ENCODE measurements around the gene TSR2. TPM values are rescaled to one million over a fixed set of nuclear protein-coding genes. Genes with fewer than 3 reads are reported as not detected.

TSR2 gene
- total RNA-seq, 2 donors from 2014 or later: 16.9 to 18.8 TPM

- TF ChIP-seq, protein P1, sequence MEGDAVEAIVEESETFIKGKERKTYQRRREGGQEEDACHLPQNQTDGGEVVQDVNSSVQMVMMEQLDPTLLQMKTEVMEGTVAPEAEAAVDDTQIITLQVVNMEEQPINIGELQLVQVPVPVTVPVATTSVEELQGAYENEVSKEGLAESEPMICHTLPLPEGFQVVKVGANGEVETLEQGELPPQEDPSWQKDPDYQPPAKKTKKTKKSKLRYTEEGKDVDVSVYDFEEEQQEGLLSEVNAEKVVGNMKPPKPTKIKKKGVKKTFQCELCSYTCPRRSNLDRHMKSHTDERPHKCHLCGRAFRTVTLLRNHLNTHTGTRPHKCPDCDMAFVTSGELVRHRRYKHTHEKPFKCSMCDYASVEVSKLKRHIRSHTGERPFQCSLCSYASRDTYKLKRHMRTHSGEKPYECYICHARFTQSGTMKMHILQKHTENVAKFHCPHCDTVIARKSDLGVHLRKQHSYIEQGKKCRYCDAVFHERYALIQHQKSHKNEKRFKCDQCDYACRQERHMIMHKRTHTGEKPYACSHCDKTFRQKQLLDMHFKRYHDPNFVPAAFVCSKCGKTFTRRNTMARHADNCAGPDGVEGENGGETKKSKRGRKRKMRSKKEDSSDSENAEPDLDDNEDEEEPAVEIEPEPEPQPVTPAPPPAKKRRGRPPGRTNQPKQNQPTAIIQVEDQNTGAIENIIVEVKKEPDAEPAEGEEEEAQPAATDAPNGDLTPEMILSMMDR (IDR thresholded peaks at IDR 0.05): no peak
- DNase-seq (ENCODE audit: low spot score): no peak
- Histone ChIP-seq H3K27me3 (no peaks in the 10 kb centered on the region), H3K9me3 (no peaks in the 10 kb centered on the region), H3K4me3 (no peak overlapping the region), H3K4me1 (peaks cover 0 to 8% of the 10 kb centered on the region in 2 donors), H3K27ac (no peak overlapping the region), H3K36me3 (no peaks in the 10 kb centered on the region)
Measured at GRCh38 chrX:54415534-54416350, 24.5 kb upstream of the TSR2 start.

DNA sequence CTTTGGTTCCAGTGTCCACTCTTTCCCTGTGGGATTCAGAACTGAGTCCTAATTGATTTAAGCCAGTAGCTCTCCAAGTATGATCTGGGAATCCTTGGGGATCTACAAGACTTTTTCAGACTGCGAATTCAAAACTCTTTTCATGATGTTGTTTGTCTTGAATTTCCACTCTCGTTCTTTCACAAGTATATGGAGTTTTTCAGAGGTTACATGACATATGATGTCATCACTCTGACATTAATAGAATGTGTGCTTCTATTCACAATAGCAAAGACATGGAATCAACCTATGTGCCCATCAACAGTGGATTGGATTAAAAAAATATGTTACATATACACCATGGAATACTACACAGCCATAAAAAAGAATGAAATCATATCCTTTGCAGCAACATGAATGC is 23.2 kb upstream of the TSR2 start:
- no peaks in the 10 kb centered on the region for H3K36me3 ChIP-seq
- DNase-seq (ENCODE audit: low spot score): no peak
- H3K4me3 ChIP-seq: no peak overlapping the region
- H3K27me3 ChIP-seq: no peaks in the 10 kb centered on the region
- H3K27ac ChIP-seq: no peak overlapping the region
- no peaks in the 10 kb centered on the region for H3K9me3 ChIP-seq
- peaks cover 0 to 8% of the 10 kb centered on the region in 2 donors for H3K4me1 ChIP-seq
- TF ChIP-seq, protein P1 (IDR thresholded peaks at IDR 0.05): no peak

GRCh38 chrX:54419559-54420302 is 20.5 kb upstream of the TSR2 start:
- Histone ChIP-seq H3K4me3 (no peak overlapping the region), H3K4me1 (peaks cover 0 to 8% of the 10 kb centered on the region in 2 donors), H3K27ac (no peak overlapping the region), H3K9me3 (no peaks in the 10 kb centered on the region), H3K36me3 (no peaks in the 10 kb centered on the region), H3K27me3 (no peaks in the 10 kb centered on the region)
- no peak for DNase-seq (ENCODE audit: low spot score)
- TF ChIP-seq, protein P1 (IDR thresholded peaks at IDR 0.05): no peak

DNA sequence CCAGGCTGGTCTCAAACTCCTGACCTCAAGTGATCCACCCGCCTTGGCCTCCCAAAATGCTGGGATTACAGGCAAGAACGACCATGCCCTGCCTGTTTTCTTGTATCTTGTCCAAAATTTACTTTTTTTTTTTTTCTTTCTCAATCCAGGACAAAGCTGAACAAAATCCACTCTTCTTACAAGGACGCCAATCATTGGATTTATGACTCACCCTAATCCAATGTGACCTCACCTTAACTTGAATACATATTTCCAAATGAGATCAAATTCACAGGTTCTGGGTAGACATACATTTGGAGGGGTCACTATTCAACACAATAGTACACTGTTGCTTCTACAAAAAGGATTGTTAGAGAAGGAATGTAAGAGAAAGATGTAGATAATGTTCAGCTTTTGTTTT is 18.0 kb upstream of the TSR2 start:
- Histone ChIP-seq H3K36me3 (no peaks in the 10 kb centered on the region), H3K4me1 (peaks cover 0 to 8% of the 10 kb centered on the region in 2 donors), H3K27ac (no peak overlapping the region), H3K9me3 (no peaks in the 10 kb centered on the region), H3K27me3 (no peaks in the 10 kb centered on the region), H3K4me3 (no peak overlapping the region)
- DNase-seq (ENCODE audit: low spot score): no peak
- TF ChIP-seq, protein P1 (IDR thresholded peaks at IDR 0.05): no peak

DNA sequence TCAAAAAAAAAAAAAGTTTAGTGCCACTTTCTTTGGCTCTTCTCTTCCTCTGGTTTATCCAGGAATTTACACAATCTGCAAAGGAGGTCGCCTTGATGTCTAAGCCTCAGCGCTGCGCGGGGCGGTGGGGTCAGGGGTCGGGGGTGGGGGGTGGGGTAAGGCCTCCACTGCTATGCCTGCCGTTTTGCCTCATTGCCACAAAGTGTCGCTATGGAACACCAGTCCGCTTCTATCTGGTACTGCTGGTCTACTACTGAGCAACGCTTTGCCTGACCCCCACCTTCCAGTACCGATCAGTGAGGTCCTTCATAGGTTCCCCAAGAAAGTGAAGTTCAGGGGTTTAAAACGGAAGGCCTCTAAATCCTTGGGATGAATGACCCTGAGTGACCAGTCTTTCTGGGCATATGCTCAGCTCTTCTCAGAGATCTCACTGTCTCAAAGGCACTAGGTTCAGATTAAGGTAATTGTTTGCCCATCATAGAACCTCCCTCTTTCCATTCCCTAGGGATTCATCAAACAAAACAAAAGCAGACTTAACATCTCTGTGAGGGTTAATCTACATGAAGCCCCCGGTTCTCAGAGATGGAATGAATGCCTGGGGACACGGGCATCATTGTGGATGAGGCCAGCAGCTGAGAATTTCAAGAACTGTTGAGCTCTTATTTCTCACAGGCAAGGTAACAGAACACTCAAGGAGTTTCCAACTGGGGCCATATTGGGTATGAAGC is 16.9 kb upstream of the TSR2 start:
- Histone ChIP-seq H3K4me1 (peaks cover 0 to 8% of the 10 kb centered on the region in 2 donors), H3K9me3 (no peaks in the 10 kb centered on the region), H3K27ac (no peak overlapping the region), H3K36me3 (no peaks in the 10 kb centered on the region), H3K4me3 (no peak overlapping the region), H3K27me3 (no peaks in the 10 kb centered on the region)
- TF ChIP-seq, protein P1 (IDR thresholded peaks at IDR 0.05): no peak
- DNase-seq (ENCODE audit: low spot score): no peak

Measured in right atrium auricular region (tissue), 2 donors.